Measurements from ENCODE around the gene ACTG1.

- no peak for TF ChIP-seq GATA2 (IDR thresholded peaks at IDR 0.05; ENCODE audit: low read depth, low read length)
- no peak for TF ChIP-seq GATA3 (IDR thresholded peaks at IDR 0.05; ENCODE audit: low read depth, low read length)
Measured at GRCh38 chr17:81517009-81517338, 4.4 kb upstream of the ACTG1 start.

All from SH-SY5Y (cell line).